WTC11 (cell line): ENCODE results near the gene SAP25. TPM values are rescaled to one million over a fixed set of nuclear protein-coding genes. Genes with fewer than 3 reads are reported as not detected.

ENCODE experiments used
- ATAC-seq: fragments of 200-7000 bp; cut with Tn5 transposase; 2 replicates; pipeline ENCODE4 v1.10.0; 2021; ENCODE audit warnings: mild to moderate bottlenecking, moderate library complexity
- CTCF ChIA-PET: fragments of 300-600 bp; sonication (Branson Sonifier 250); formaldehyde crosslinking; loops from one replicate; lab custom pipeline; 2021; ENCODE audit warnings: antibody characterized with exemption; lab: Charles Lee
- POLR2A ChIA-PET: fragments of 350-600 bp; sonication (Branson Sonifier 250); formaldehyde crosslinking; loops from one replicate; lab custom pipeline; 2021; ENCODE audit warnings: antibody characterized with exemption; lab: Charles Lee
- DNase-seq: peaks from one replicate; pipeline ENCODE4 v3.0.0; 2021; ENCODE audit warnings: low spot score
- H3K27ac Mint-ChIP-seq: 2 replicates; pipeline ENCODE4 v1.8.0; 2021; ENCODE audit warnings: mixed read lengths
- H3K27me3 Mint-ChIP-seq: 2 replicates; pipeline ENCODE4 v1.8.0; 2021; ENCODE audit warnings: low read depth, mild to moderate bottlenecking, moderate library complexity, mixed read lengths
- H3K36me3 Mint-ChIP-seq: 2 replicates; pipeline ENCODE4 v1.8.0; 2021; ENCODE audit warnings: mixed read lengths
- H3K4me1 Mint-ChIP-seq: 2 replicates; pipeline ENCODE4 v1.8.0; 2022; ENCODE audit warnings: mixed read lengths
- H3K4me3 Mint-ChIP-seq: 2 replicates; pipeline ENCODE4 v1.8.0; 2021; ENCODE audit warnings: mild to moderate bottlenecking, moderate library complexity, mixed read lengths
- H3K9me3 Mint-ChIP-seq: 2 replicates; pipeline ENCODE4 v1.8.0; 2021; ENCODE audit warnings: mixed read lengths
- GABPB1 ChIP-seq: sonication (generic); formaldehyde crosslinking; IDR thresholded peaks from 2 replicates; pipeline ENCODE4 v1.8.1; 2023; ENCODE audit warnings: mild to moderate bottlenecking, missing genetic modification reagents
- MYBL2 ChIP-seq: sonication (generic); formaldehyde crosslinking; IDR thresholded peaks from 2 replicates; pipeline ENCODE4 v1.8.1; 2023; ENCODE audit warnings: mild to moderate bottlenecking, moderate library complexity, missing genetic modification reagents
- NFATC4 ChIP-seq: fragments of 250-450 bp; sonication (Bioruptor Pico); IDR thresholded peaks from 2 replicates; pipeline ENCODE4 v1.9.0; 2021; ENCODE audit warnings: mild to moderate bottlenecking
- NR2C2 ChIP-seq: sonication (generic); formaldehyde crosslinking; IDR thresholded peaks from 2 replicates; pipeline ENCODE4 v1.8.0; 2022; ENCODE audit warnings: mild to moderate bottlenecking, missing genetic modification reagents
- TCF7 ChIP-seq: sonication (generic); formaldehyde crosslinking; IDR thresholded peaks from 2 replicates; pipeline ENCODE4 v1.8.0; 2022; ENCODE audit warnings: mild to moderate bottlenecking, low read depth, missing genetic modification reagents, moderate library complexity
- TEAD1 ChIP-seq: sonication (generic); formaldehyde crosslinking; IDR thresholded peaks from 2 replicates; pipeline ENCODE4 v1.8.0; 2022; ENCODE audit warnings: mild to moderate bottlenecking, missing genetic modification reagents
- USF1 ChIP-seq: sonication (generic); formaldehyde crosslinking; IDR thresholded peaks from 2 replicates; pipeline ENCODE4 v1.8.0; 2022; ENCODE audit warnings: mild to moderate bottlenecking, missing genetic modification reagents
- ZNF263 ChIP-seq: sonication (generic); formaldehyde crosslinking; IDR thresholded peaks from 2 replicates; pipeline ENCODE4 v1.8.1; 2022; ENCODE audit warnings: low read depth, mild to moderate bottlenecking, moderate library complexity, missing genetic modification reagents
- ZNF671 ChIP-seq: fragments of 250-450 bp; sonication (Bioruptor Pico); IDR thresholded peaks from 2 replicates; pipeline ENCODE4 v1.8.0; 2021; ENCODE audit warnings: mild to moderate bottlenecking
- total RNA-seq: library from RNA; stranded (reverse); gene quantifications from 3 replicates; pipeline ENCODE4 v1.2.3, GENCODE V29; 2021
- TF ChIP-seq, protein P1 (sequence below): fragments of 200-600 bp; IDR thresholded peaks from 2 replicates; pipeline ENCODE4 v1.8.0; 2022; ENCODE audit warnings: antibody characterized with exemption
- TF ChIP-seq, protein P2 (sequence below): sonication (generic); formaldehyde crosslinking; IDR thresholded peaks from 2 replicates; pipeline ENCODE4 v1.8.0; 2022; ENCODE audit warnings: mild to moderate bottlenecking, missing genetic modification reagents
- TF ChIP-seq, protein P3 (sequence below): sonication (generic); formaldehyde crosslinking; IDR thresholded peaks from 2 replicates; pipeline ENCODE4 v1.8.1; 2023; ENCODE audit warnings: mild to moderate bottlenecking, missing genetic modification reagents, moderate library complexity
- TF ChIP-seq, protein P4 (sequence below): fragments of 250-450 bp; sonication (Bioruptor Pico); IDR thresholded peaks from 2 replicates; pipeline ENCODE4 v1.9.0; 2021; ENCODE audit warnings: mild to moderate bottlenecking

The SAP25 gene
- total RNA-seq, 1 experiment from 2014 or later = 9.3 TPM

DNA sequence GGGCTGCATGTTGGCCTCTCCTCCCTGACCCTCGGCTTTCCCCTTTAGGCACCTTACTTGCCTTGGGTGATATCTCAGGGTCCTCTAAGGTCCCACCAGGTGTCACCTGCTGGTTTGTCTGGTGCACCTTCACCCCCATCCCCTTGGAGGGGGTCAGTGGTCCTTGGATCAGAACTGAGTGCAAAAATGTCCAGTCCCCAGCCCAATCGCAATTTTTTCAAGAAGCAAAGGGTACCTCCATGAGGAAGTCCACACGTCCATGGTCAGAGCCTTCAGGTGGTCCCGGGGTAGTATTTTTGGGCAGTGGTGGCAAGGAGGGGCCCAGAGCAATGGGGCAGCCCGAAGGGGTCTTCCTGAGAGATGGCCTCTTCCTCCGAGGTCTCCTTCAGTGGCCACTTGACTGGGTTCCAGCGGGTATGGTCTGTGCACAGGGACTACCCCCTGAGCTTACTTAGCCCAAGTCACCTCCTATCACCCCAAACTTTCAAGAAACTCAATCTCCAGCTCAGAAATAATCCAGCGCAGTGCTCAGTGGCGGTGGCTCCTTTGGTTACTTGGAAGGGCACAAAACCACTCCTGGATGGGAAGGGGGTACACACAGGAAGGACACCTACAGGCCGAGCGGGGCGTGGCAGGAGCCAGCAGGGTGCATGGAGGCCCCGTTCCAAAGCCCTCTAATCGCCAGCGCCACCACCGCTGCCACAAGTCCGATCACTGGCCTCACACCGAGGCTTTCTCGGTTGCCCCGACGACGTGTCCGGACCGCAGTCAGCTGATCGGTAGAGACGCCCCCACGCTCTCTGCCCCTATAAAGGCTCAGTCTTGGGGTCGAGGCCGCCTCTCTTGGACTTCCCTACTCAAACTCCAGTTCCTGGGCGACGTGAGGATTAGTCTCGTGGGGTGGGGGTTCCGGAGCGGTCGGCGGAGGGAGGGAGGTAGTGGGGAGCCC, 4.5 kb downstream of the SAP25 start (continued):
- TF ChIP-seq, protein P1, sequence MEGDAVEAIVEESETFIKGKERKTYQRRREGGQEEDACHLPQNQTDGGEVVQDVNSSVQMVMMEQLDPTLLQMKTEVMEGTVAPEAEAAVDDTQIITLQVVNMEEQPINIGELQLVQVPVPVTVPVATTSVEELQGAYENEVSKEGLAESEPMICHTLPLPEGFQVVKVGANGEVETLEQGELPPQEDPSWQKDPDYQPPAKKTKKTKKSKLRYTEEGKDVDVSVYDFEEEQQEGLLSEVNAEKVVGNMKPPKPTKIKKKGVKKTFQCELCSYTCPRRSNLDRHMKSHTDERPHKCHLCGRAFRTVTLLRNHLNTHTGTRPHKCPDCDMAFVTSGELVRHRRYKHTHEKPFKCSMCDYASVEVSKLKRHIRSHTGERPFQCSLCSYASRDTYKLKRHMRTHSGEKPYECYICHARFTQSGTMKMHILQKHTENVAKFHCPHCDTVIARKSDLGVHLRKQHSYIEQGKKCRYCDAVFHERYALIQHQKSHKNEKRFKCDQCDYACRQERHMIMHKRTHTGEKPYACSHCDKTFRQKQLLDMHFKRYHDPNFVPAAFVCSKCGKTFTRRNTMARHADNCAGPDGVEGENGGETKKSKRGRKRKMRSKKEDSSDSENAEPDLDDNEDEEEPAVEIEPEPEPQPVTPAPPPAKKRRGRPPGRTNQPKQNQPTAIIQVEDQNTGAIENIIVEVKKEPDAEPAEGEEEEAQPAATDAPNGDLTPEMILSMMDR = peak; percentile 32; the same call in 1 of the 2 replicates
- TF ChIP-seq ZNF671 (CRISPR knock-in tag) (no peak), USF1 (peak; percentile 86; the same call in 1 of the 2 replicates), TEAD1 (no peak), NFATC4 (0 out of 2 replicates have a peak, but pooled peaks have one; percentile 3)
- TF ChIP-seq, protein P2, sequence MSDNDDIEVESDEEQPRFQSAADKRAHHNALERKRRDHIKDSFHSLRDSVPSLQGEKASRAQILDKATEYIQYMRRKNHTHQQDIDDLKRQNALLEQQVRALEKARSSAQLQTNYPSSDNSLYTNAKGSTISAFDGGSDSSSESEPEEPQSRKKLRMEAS (CRISPR knock-in tag) = no peak

- Mint-ChIP-seq H3K4me3 (no peak overlapping the region), H3K9me3 (no peaks in the 10 kb centered on the region), H3K27me3 (peaks cover 11% of the 10 kb centered on the region), H3K36me3 (no peaks in the 10 kb centered on the region), H3K4me1 (peaks cover 46% of the 10 kb centered on the region), H3K27ac (no peak overlapping the region; the same call in 1 of the 2 replicates)
- ATAC-seq = no peak
- ChIA-PET POLR2A (interaction anchor here (1.3 to 1.4 kb wide), 2 partner anchors 26 to 29 kb away, joined by 3 to 4 read pairs; partner anchors contain the start of gene AGFG2), CTCF (interaction anchor here (0.6 to 2.5 kb wide), 10 partner anchors 8 to 284 kb away, joined by 3 to 18 read pairs (median 5); partner anchors contain the start of genes FBXO24, LRCH4, MOSPD3 and SLC12A9)
- TF ChIP-seq, protein P3, sequence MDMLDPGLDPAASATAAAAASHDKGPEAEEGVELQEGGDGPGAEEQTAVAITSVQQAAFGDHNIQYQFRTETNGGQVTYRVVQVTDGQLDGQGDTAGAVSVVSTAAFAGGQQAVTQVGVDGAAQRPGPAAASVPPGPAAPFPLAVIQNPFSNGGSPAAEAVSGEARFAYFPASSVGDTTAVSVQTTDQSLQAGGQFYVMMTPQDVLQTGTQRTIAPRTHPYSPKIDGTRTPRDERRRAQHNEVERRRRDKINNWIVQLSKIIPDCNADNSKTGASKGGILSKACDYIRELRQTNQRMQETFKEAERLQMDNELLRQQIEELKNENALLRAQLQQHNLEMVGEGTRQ (CRISPR knock-in tag) = no peak
- TF ChIP-seq TCF7 = no peak
- no peak for TF ChIP-seq NR2C2 (CRISPR knock-in tag)
- TF ChIP-seq GABPB1 (CRISPR knock-in tag) = peak; percentile 72
- TF ChIP-seq MYBL2 (CRISPR knock-in tag) = no peak
- no peak for TF ChIP-seq ZNF263 (CRISPR knock-in tag)
- TF ChIP-seq USF1 = no peak
- TF ChIP-seq, protein P4, sequence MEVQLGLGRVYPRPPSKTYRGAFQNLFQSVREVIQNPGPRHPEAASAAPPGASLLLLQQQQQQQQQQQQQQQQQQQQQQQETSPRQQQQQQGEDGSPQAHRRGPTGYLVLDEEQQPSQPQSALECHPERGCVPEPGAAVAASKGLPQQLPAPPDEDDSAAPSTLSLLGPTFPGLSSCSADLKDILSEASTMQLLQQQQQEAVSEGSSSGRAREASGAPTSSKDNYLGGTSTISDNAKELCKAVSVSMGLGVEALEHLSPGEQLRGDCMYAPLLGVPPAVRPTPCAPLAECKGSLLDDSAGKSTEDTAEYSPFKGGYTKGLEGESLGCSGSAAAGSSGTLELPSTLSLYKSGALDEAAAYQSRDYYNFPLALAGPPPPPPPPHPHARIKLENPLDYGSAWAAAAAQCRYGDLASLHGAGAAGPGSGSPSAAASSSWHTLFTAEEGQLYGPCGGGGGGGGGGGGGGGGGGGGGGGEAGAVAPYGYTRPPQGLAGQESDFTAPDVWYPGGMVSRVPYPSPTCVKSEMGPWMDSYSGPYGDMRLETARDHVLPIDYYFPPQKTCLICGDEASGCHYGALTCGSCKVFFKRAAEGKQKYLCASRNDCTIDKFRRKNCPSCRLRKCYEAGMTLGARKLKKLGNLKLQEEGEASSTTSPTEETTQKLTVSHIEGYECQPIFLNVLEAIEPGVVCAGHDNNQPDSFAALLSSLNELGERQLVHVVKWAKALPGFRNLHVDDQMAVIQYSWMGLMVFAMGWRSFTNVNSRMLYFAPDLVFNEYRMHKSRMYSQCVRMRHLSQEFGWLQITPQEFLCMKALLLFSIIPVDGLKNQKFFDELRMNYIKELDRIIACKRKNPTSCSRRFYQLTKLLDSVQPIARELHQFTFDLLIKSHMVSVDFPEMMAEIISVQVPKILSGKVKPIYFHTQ (CRISPR knock-in tag) = no peak
- DNase-seq = no peak
Measured at GRCh38 chr7:100568176-100568895, 5.4 kb downstream of the SAP25 start.
